ENCODE measurements around the gene EVA1C. TPM values are rescaled to one million over a fixed set of nuclear protein-coding genes. Genes with fewer than 3 reads are reported as not detected.
"Not testable (repeated sequence)": the region's sequence is repeated elsewhere in the genome, so short reads cannot be mapped to it uniquely, and the experiment has no call there.

EVA1C gene
- total RNA-seq, 3 donors from 2014 or later = 30.2 to 69.8 (median 58.5) TPM

GRCh38 chr21:32383812-32384211 lies 28.7 kb upstream of the EVA1C start:
- DNase-seq (ENCODE audit: low spot score in 2 of 2) = no peak
- Histone ChIP-seq H3K27ac (no peak overlapping the region), H3K36me3 (peaks cover 6% of the 10 kb centered on the region)

GRCh38 chr21:32386195-32386870 lies 26.2 kb upstream of the EVA1C start:
- H3K9me3 ChIP-seq = no peaks in the 10 kb centered on the region
- TF ChIP-seq POLR2A (IDR thresholded peaks at IDR 0.05) (no peak), POLR2AphosphoS5 (IDR thresholded peaks at IDR 0.05) (no peak), CTCF (IDR thresholded peaks at IDR 0.05) (no peak)
- peaks cover 0 to 2% of the 10 kb centered on the region in 2 donors for H3K4me1 ChIP-seq
- H3K4me3 ChIP-seq = no peak overlapping the region
- intact Hi-C loops (cut with DNase I; ENCODE audit: low total_unique reads) = no loop called here
- H3K27me3 ChIP-seq = no peaks in the 10 kb centered on the region
- H3K36me3 ChIP-seq = peaks cover 6% of the 10 kb centered on the region
- H3K27ac ChIP-seq = peak overlapping the region in 1 of 2 donors; percentile 2
- peak in 1 of 2 donors; percentile 34 for DNase-seq (ENCODE audit: low spot score in 2 of 2)

More at GRCh38 chr21:32383812-32384211, 28.7 kb upstream of the EVA1C start:
- intact Hi-C loops (cut with DNase I; ENCODE audit: low total_unique reads) = no loop called here
- TF ChIP-seq POLR2AphosphoS5 (IDR thresholded peaks at IDR 0.05) (no peak), POLR2A (IDR thresholded peaks at IDR 0.05) (no peak), CTCF (IDR thresholded peaks at IDR 0.05) (no peak)
- H3K27me3 ChIP-seq = no peaks in the 10 kb centered on the region
- H3K4me3 ChIP-seq = no peak overlapping the region
- no peaks in the 10 kb centered on the region for H3K9me3 ChIP-seq
- no peaks in the 10 kb centered on the region for H3K4me1 ChIP-seq

GRCh38 chr21:32387151-32387550 lies 25.4 kb upstream of the EVA1C start:
- no peaks in the 10 kb centered on the region for H3K27me3 ChIP-seq
- TF ChIP-seq CTCF (IDR thresholded peaks at IDR 0.05) = no peak
- no peak for TF ChIP-seq POLR2A (IDR thresholded peaks at IDR 0.05)
- no peak for TF ChIP-seq POLR2AphosphoS5 (IDR thresholded peaks at IDR 0.05)
- H3K4me3 ChIP-seq = no peak overlapping the region
- intact Hi-C loops (cut with DNase I; ENCODE audit: low total_unique reads) = no loop called here
- H3K4me1 ChIP-seq = peaks cover 0 to 10% of the 10 kb centered on the region in 2 donors
- DNase-seq (ENCODE audit: low spot score in 2 of 2) = no peak
- H3K27ac ChIP-seq = peak overlapping the region in 1 of 2 donors; percentile 2
- H3K9me3 ChIP-seq = no peaks in the 10 kb centered on the region
- H3K36me3 ChIP-seq = peaks cover 6% of the 10 kb centered on the region

- Histone ChIP-seq H3K27ac (no peak overlapping the region), H3K4me3 (no peak overlapping the region), H3K27me3 (no peaks in the 10 kb centered on the region), H3K9me3 (no peaks in the 10 kb centered on the region), H3K36me3 (no peaks in the 10 kb centered on the region), H3K4me1 (peaks cover 0 to 10% of the 10 kb centered on the region in 2 donors)
- no peak for DNase-seq (ENCODE audit: low spot score in 2 of 2)
- intact Hi-C loops (cut with DNase I; ENCODE audit: low total_unique reads) = no loop called here
- TF ChIP-seq POLR2A (IDR thresholded peaks at IDR 0.05) (no peak), POLR2AphosphoS5 (IDR thresholded peaks at IDR 0.05) (no peak), CTCF (IDR thresholded peaks at IDR 0.05) (no peak)
Observed at GRCh38 chr21:32388306-32388705, 24.2 kb upstream of the EVA1C start.

GRCh38 chr21:32389337-32390015 lies 23.0 kb upstream of the EVA1C start:
- Histone ChIP-seq H3K4me1 (peaks cover 0 to 10% of the 10 kb centered on the region in 2 donors), H3K36me3 (no peaks in the 10 kb centered on the region), H3K4me3 (no peak overlapping the region), H3K27me3 (no peaks in the 10 kb centered on the region), H3K9me3 (no peaks in the 10 kb centered on the region), H3K27ac (no peak overlapping the region)
- TF ChIP-seq CTCF (IDR thresholded peaks at IDR 0.05) (no peak), POLR2AphosphoS5 (IDR thresholded peaks at IDR 0.05) (no peak), POLR2A (IDR thresholded peaks at IDR 0.05) (no peak)
- intact Hi-C loops (cut with DNase I; ENCODE audit: low total_unique reads) = loop anchor here (5.0 kb wide), 1 partner anchor 858 kb away; no protein-coding TSS in a partner anchor
- no peak for DNase-seq (ENCODE audit: low spot score in 2 of 2)

GRCh38 chr21:32390537-32391224 lies 21.8 kb upstream of the EVA1C start:
- intact Hi-C loops (cut with DNase I; ENCODE audit: low total_unique reads) = loop anchor here (5.0 kb wide), 1 partner anchor 857 kb away; no protein-coding TSS in a partner anchor
- H3K4me1 ChIP-seq; H3K27ac ChIP-seq; DNase-seq (ENCODE audit: low spot score in 2 of 2); H3K4me3 ChIP-seq; H3K36me3 ChIP-seq; H3K27me3 ChIP-seq; H3K9me3 ChIP-seq: not testable (repeated sequence)
